IPS DF 4.7 (cell line): ENCODE measurements around the gene JMJD1C.
"Not testable (repeated sequence)": the region's sequence is repeated elsewhere in the genome, so short reads cannot be mapped to it uniquely, and the experiment has no call there.

Experiments
- DNase-seq: peaks from one replicate; pipeline ENCODE4 v3.0.0-alpha.2; 2013; ENCODE audit warnings: low spot score; ENCODE audit errors: extremely low read depth

Gene JMJD1C

DNA sequence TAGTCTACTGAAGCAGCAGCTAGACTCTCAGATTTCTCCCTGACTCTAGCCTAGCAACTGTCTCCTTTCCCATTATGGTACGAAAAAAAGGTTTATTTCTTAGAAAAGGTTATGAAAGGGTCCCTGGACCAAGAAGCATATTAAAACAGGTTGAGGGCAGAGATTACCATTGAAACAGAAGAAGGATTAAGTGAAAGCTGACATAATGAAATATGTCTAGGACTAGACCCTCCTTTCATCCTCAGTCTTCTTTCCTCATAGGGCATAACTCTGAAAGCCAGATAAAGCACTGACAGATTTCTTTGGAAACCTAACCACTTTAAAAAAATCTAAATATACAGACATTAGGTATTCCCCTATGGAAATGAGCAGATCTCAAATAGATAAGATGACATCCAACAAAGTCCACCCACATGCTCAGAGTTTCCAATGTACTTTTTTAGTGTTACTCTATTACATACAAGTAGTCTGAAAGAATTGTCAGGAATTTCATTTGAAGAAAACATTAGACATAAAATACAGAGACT is 58.6 kb downstream of the JMJD1C start:
- no peak for DNase-seq

DNA sequence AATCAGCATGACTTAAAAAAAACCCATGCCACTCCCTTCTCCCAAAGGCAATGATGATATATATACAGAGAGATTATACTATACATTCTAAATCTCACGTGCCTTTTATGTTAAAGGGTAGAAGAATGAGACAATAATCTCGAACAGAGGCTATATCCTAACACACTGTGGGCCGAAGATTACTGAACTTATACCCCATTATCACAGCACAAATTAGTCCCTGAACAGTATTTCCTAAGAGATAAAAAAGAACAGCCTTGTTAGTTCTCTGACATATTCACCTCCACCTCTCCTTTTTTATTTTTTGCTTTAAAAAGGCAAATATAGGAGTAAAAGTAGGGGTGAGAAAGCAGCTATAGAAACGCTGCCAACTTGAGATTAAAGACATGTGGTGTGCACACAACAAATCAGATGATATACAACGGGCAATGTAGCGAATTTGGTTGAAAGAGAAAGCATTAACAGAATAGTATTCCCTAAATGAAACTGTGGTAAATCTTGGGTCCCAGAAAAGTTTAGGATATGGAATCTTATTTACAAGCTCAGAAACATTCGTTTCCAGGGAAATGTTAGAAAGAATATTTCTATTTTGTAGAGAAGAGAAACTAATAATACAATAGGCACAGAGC is 69.5 kb downstream of the JMJD1C start:
- DNase-seq: no peak

DNA sequence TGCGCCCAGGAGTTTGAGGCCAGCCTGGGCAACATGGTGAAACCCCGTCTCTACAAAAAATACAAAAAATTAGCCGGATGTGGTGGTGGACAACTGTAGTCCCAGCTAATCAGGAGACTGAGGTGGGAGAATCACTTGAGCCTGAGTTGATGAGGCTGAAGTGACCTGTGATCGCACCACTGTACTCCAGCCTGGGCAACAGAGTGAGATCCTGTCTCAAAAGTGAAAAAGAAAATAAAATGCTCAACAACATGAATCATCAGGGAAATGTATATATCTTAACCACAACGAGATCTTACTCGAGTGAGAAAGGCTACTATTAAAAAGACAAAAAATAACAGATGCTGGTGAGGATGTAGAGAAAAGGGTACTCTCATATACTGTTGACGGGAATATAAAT is 72.7 kb downstream of the JMJD1C start:
- DNase-seq: no peak

DNA sequence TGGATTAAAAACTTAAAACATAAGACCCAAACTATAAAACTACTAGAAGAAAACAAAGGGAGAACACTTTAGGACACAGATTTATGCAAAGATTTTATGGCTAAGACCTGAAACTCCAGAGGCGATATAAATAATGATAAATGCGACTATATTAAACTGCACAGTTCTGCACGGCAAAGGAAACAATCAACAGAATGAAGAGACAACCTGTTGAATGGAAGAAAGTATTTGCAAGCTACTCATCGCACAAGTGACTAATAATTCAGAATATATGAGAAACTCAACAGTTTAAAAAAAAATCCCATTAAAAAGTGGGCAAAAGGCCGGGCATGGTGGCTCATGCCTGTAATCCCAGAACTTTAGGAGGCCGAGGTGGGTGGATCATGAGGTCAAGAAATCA is 73.6 kb downstream of the JMJD1C start:
- no peak for DNase-seq

DNA sequence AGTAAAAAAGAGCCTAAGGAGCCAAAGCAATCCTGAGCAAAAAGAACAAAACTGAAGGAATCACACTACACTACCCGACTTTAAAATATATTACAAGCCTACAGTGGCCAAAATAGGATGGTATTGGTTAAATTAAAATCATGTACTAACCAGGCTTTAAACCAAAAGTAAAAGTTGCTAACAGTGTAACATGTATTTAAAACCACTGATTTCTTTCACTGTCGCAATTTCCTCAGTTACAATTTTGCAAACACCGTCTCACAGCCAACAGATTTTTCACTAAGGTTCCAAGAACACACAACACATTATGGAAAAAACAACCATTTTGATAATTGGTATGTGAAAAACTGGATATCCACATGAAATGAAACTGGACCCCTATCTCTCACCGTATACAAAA is 74.0 kb downstream of the JMJD1C start:
- no peak for DNase-seq

DNA sequence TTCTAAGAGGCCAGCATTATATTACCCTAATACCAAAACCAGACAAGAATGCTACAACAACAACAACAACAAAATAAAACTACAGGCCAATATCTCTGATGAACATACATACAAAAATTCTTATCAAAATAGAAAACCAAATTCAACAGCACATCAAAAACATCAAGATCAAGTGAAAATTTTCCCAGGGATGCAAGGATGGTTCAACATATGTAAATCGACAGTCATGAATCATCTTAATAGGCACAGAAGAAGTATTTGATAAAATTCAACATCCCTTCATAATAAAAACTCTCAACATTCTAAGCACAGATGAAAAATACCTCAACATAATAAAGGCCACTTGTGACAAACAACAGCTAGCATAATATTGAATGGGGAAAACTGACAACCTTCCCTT is 75.3 kb downstream of the JMJD1C start:
- DNase-seq: no peak

DNA sequence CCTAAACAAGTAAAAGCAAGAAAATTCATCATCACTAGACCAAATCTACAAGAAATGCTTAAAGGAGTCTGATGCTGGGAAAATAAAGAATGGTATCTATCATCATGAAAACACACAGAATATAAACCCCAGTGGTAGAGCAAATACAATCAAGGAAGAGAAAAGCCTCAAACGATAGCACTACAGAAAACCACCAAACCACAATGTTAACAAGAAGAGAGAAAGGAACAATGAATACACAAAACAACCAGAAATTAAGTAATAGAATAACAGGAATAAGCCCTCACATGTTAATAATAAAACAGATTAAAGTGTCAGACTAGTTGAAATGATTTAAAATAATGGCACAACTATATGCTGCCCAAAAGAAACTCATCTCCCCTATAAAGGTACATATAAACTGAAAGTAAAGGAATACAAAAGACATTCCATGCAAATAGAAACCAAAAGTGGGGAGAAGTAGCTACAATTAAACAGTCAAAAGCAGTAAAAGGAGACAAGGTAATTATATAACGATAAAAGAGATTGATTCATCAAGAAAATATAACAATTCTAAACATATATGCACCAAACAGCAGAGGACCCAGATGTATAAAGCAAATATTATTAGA is 77.3 kb downstream of the JMJD1C start:
- DNase-seq: no peak

DNA sequence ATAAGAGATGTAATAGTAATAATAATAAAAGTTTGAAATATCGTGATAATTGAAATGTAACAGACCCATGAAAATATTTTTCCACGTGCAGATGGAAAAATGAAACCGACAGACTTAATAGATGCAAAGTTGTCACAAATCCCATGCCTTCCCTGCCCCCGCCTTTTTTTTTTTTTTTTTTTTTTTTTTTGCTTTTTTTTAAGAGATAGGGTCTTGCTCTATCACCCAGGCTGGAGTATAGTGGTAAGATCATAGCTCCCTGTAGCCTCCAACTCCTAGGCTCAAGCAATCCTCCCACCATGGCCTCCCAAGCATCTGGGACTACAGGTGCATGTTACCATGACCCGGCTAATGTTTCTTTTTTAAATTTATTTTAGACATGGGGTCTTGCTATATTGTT is 80.5 kb downstream of the JMJD1C start:
- DNase-seq: no peak

DNA sequence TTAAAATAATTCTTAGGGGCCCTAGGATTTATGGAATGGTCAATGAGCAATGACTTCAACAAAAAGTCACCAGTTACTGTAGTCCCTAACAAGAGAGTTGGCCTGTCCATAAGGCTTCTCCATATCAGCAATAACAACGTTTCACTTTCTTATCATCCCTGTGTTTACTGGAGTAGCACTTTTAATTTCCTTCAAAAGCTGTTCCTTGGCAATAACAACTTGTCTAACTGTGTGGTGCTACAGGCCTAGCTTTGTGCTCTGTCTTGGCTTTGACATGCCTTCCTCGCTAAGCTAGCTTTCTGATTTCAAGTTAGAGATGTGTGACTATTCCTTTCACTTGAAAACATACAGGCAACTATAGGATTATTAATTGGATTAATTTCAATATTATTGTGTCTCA is 81.1 kb downstream of the JMJD1C start:
- DNase-seq: no peak

DNA sequence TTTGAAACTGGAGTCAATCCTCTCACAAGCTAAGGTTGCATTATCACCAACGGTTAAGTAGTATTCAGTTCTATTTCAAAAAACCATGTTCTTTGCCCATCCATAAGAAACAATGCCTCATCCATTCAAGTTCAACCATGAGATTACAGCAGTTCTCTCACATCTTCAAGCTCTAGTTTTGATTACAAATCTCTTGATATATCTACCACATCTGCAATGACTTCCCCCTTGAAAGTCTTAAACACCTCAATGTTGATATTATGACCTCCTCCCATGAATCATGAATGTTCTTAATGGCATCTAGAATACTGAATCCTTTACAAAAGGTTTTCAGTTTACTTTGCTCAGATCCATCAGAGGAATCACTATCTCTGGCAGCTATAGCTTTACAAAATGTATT is 81.8 kb downstream of the JMJD1C start:
- no peak for DNase-seq

DNA sequence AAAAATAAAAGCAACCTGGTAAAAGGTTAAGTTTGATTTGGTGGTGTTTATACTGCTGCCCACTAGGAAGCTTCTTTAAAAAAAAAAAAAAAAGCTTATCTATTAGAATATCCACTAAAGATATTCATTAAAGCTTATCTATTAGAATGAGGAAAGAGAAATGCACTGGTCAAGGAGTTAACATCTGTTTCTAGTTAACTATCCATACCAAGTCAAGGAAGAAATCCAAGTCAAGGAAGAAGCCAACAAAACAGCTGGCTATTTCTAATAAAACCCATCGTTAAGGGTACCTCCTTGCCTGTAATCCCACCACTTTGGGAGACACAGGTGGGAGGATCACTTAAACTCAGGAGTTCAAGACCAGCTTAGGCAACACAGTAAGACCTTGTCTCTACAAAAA is 82.6 kb downstream of the JMJD1C start:
- DNase-seq: no peak

DNA sequence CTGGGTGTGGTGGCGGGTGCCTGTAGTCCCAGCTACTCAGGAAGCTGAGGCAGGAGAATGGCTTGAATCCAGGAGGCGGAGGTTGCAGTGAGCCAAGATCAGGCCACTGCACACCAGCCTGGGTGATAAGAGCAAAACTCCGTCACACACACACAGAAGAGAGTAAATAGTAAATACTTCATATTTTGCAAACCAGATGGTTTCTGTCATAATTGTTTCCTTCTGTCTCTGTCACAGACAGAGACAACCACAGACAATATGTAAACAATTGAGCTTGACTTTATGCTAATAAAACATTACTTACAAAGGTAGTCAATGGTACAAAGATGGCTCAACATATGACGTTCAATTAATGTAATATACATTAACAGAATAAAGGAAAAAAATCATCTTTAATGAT is 83.7 kb downstream of the JMJD1C start:
- no peak for DNase-seq

DNA sequence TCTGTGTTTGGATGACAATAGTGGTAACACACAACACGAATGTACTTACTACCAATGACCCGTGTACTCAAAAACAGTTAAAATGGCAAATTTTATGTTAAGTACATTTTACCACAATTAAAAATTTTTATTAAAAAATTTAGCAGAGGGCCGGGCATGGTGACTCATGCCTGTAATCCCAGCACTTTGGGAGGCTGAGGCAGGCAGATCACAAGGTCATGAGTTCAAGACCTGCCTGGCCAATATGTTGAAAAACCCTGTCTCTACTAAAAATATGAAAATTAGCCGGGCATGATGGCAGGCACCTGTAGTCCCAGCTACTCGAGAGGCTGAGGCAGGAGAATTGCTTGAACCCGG is 88.5 kb downstream of the JMJD1C start:
- DNase-seq: not testable (repeated sequence)

DNA sequence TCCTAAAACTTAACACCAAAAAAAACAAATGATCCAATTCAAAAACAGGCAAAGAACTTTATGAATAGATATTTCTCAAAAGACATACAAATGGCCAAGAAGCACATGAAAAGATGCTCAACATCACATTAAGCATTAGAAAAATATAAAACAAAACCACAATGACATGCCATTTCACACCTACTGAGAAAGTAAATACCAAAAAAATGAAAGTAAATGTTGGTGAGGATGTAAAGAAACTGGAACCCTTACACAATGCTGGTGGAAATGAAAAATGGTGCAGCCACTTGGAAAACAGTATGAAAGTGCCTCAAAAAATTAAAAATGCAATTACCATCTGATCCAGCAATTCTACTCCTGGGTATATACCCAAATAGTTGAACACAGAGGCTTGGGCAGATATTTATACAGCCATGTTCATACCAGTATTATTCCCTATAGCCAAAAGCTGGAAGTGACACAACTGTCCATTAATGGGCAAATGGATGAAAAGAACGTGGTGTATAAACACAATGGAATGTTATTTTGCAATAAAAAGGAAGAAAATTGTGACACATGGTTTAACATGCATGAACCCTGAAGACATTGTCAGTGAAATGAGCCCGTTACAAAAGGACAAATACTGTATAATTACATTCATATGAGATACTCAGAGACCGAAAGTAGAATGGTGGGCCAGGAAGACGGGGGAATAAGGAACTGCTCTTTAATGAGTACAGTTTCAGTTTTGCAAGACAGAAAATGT is 89.0 kb downstream of the JMJD1C start:
- DNase-seq: no peak

DNA sequence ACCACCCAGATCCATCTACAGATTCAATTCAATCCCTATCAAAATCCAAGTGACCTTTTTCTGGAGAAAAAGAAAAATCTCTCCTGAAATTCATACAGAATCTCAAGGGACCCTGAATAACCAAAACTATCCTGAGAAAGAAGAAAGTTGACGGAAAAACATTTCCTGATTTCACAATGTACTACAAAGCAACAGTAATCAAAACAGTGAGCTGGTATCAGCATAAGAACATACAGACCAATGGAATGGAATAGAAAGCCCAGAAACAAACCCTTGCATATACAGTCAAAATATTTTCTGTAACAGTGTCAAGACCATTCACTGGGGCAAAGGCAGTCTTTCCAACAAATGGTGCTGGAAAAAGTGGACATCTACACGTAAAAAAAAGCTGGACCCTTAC is 89.9 kb downstream of the JMJD1C start:
- no peak for DNase-seq

DNA sequence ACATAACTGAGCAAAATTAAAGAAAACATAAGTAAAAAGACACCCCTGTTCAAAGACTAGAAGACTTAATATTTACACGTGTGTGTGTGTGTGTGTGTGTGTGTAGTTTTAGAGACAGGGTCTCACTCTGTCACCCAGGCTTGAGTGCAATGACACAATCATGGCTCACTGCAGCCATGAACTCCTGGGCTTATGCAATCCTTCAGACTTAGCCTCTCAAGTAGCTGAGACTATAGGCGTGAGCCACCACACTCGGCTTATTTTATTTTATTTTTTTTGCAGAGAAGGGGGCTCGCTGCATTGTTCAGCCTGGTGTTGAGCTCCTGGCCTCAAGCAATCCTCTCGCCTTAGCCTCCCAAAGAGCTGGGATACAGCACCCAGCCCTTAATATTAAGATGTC is 90.3 kb downstream of the JMJD1C start:
- DNase-seq: no peak

DNA sequence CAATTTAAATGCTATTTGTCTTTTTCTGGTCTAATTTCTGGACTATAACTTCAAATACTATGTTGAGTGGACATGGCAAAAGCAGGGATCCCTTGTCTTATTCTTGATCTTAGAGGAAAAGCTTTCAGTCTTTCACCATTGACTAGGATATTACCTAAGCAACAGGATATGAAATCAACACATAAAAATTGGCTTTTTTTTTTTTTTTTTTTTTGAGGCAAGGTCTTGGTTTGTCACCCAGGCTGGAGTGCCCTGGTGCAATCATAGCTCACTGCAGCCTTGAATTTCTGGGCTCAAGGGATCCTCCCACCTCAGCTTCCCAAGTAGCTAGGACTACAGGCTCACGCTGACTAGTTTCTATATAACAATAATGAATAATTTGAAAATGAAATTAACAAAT is 90.8 kb downstream of the JMJD1C start:
- DNase-seq: no peak

DNA sequence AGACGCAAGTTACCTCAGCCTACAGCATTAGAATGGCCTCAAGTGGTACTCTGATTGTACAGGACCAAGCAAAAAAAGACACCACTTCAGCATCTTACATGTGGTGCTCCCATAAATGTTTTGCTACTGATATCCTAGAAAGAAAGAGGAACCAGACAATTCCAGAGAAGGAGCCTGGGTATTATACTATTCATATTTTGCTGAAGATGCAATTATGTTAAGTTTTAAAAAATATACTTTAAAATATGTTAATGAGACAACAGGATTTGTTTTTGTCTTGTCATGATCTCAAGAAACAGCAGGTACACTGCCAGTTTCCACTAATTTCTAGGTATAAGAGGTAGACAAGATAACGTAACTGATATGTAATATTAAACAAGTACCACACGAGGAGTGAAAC is 92.6 kb downstream of the JMJD1C start:
- DNase-seq: no peak

DNA sequence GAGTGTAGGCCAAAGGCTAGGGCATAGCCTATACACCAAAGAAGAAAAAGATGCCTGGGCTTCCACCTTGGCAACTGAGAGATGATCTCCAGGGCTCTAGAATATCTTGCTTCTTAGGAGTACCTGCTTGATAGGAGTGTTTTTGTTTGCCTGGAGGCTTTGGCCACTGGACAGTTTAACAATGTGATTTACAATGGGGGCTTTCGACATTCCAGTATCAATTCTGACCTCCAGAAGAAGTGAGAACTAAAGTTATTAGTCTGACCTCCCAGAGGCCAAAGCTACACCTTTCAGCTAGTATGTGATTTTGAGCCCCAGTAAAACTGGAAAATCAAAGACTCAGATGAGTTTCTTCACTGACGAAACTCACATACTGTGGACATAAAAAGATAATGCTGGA is 96.1 kb downstream of the JMJD1C start:
- no peak for DNase-seq

DNA sequence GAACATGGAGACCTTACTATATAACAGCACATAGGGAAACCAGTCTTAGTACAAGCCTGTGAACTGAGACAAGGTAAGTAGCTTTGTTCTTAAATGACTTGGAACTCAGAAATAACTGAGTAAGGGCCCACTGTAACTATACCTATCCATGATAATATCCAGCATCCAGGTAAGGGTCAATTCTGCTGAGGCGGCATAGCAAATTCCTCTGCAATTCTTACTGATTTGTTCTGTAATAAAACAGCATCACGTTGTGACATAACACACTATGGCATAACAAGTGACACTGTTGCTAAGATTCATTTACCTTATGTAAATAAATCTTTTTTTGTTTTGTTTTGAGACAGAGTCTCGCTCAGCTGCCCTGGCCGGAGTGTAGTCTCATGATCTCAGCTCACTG is 97.4 kb downstream of the JMJD1C start:
- DNase-seq: no peak

DNA sequence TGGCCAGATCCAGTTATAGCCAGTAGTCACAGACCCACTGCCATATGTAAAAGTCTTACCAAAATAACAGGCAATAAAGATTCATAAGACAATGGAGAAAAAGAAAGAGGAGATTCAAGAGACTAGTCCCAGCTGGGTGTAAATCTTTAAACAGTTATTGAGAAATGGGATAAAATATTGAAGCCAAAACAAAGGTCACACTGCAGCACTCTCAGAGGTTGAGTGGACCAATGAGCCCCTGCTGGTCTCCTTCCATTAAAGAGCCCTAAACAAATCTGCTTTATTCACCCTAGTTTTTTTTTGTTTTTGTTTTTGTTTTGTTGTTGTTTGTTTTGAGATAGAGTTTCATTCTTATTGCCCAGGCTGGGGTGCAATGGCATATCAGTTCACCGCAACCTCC is 98.8 kb downstream of the JMJD1C start:
- DNase-seq: no peak

DNA sequence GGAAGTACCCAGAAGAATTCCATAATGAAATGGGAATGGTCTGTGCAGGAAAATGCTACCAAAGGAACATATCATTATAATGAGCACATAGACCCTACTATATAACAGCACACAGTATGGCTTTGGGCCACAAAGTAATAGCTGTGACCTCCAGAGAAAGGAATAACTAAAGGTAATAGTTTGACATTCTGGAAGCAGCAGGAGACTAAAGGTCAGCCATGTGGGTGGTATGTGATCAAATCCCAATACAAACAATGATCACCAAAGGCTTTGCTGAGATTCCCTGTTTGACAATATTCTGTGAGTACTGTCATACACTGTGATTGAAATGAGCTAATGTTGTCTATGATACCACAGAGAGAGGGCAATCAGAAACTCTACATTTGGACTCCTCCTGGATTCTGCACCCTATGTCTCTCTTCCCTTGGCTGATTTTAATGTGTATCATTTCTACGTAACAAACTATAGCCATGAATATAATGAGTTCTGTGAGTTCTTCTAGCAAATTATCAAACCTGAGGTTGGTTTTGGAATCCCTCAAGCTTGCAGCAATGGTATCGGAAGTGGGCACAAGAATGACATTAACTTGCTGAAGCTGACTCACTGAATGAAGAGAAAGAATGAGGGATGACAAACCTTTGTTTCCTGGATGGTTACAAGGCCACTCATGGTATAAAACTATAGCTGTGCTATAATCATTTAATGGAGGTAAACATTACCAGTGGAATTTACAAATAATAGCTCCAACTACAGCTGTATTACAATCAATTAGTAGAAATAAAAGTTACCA is 99.6 kb downstream of the JMJD1C start:
- no peak for DNase-seq
